ENCODE measurements around the gene CLMP. TPM values are rescaled to one million over a fixed set of nuclear protein-coding genes. Genes with fewer than 3 reads are reported as not detected.

CLMP gene
- total RNA-seq, 1 experiment from 2014 or later: 3.2 TPM

GRCh38 chr11:123063826-123064657 is 131.0 kb downstream of the CLMP start:
- no TSS peak for BruUV-seq (replicated peaks)
- H3K36me3 ChIP-seq (ENCODE audit: control insufficient read depth in 1 of 2, insufficient read depth in 2 of 2, low read length in 2 of 2): peaks cover 10 to 34% of the 10 kb centered on the region in 2 experiments; a peak in 3 of 4 replicates
- DNase-seq (ENCODE audit: low read depth, low spot score) (no peak), ATAC-seq (no peak)
- H4K20me1 ChIP-seq (ENCODE audit: insufficient read depth): peaks cover 22% of the 10 kb centered on the region; the same call in 1 of the 2 replicates
- peak overlapping the region; percentile 100 for H3K9ac ChIP-seq (ENCODE audit: low read length)
- RAD21 ChIA-PET (ENCODE audit: low non-redundant PET in 1 of 2, low total read pairs in 2 of 2, uncharacterized antibody in 2 of 2, unreplicated experiment in 2 of 2): interaction anchor here in 1 of 2 experiments (0.7 kb wide), 1 partner anchor 99 kb away, joined by 3 read pairs; no protein-coding TSS in a partner anchor
- H3K79me2 ChIP-seq (ENCODE audit: insufficient read depth, low read length): peaks cover 77% of the 10 kb centered on the region
- H3K4me2 ChIP-seq (ENCODE audit: low read length): peak overlapping the region; percentile 85
- peaks cover 18 to 26% of the 10 kb centered on the region in 2 experiments for H3K4me1 ChIP-seq (ENCODE audit: control insufficient read depth in 1 of 2, insufficient read depth in 2 of 2, low read length in 2 of 2)
- no peak overlapping the region for H2AFZ ChIP-seq (ENCODE audit: low read depth, low read length, poor library complexity, severe bottlenecking)
- intact Hi-C loops (cut with micrococcal nuclease): no loop called here
- no peaks in the 10 kb centered on the region for H3K9me2 ChIP-seq (ENCODE audit: insufficient read depth)
- CTCF ChIA-PET: interaction anchor here (0.9 kb wide), 1 partner anchor 39 kb away, joined by 5 read pairs; no protein-coding TSS in a partner anchor
- peak overlapping the region; percentile 98 for H3K27ac ChIP-seq (ENCODE audit: low read depth, low read length)
- POLR2A ChIA-PET: interaction anchor here (1.6 kb wide), 1 partner anchor 9 kb away, joined by 5 read pairs; no protein-coding TSS in a partner anchor
- H3K4me3 ChIP-seq (replicated peaks in 1 of 2; ENCODE audit: low read depth in 1 of 2, low read length in 2 of 2): peak overlapping the region; percentile 62 to 97
- TF ChIP-seq EZH2phosphoT487 (IDR thresholded peaks at IDR 0.05; ENCODE audit: borderline replicate concordance) (no peak), YY1 (IDR thresholded peaks at IDR 0.05; ENCODE audit: extremely low read depth, insufficient replicate concordance, low read depth, low read length) (no peak), JUND (IDR thresholded peaks at IDR 0.05) (0 out of 2 replicates have a peak, but pooled peaks have one; percentile 23), TCF7L2 (IDR thresholded peaks at IDR 0.05; ENCODE audit: borderline replicate concordance, extremely low read depth, insufficient read depth, insufficient read length) (no peak), ZNF274 (IDR thresholded peaks at IDR 0.05; ENCODE audit: low read depth, low read length) (no peak)
- H3K27me3 ChIP-seq (ENCODE audit: insufficient read depth, low read length): no peaks in the 10 kb centered on the region
- H3K9me3 ChIP-seq (ENCODE audit: control insufficient read depth in 1 of 2, insufficient read depth in 1 of 2, low read depth in 1 of 2, low read length in 2 of 2): no peaks in the 10 kb centered on the region

Data from HCT116 (cell line).